Subcutaneous adipose tissue (tissue), 4 donors: ENCODE measurements around the gene RASD2. TPM values are rescaled to one million over a fixed set of nuclear protein-coding genes. Genes with fewer than 3 reads are reported as not detected.

Experiments
- total RNA-seq, 4 donors: library from RNA; depleted of rRNA; stranded (reverse); fragments of >200 nt; gene quantifications; one replicate each; pipeline ENCODE4 v1.1.0, GENCODE V29; 2016
- TF ChIP-seq, protein P1 (sequence below): fragments of 450-650 bp; IDR thresholded peaks from one replicate; pipeline ENCODE4 v1.5.1; 2016; ENCODE audit warnings: low read depth, mild to moderate bottlenecking, control low read depth, antibody characterized with exemption, moderate library complexity

Gene RASD2
- total RNA-seq, 4 donors from 2014 or later = 0.16 to 1.9 (median 0.31) TPM

DNA sequence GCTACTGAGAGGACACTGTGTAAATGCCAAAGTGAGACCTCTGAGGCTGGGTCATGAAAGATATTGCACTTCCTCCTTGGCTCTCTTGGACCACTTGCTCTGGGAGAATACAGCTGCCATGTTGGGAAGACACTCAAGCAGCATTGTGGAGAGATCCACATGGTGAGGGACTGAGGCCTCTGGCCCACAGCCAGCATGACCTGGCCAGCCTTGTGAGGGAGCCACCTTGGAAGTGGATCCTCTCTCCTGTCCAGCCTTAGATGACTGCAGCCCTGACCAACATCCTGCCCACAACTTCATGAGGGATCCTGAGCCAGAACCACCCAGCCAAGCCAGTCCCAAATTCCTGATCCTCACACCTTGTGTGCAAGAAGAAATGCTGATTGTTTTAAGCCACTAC lies 46.1 kb downstream of the RASD2 start:
- TF ChIP-seq, protein P1, sequence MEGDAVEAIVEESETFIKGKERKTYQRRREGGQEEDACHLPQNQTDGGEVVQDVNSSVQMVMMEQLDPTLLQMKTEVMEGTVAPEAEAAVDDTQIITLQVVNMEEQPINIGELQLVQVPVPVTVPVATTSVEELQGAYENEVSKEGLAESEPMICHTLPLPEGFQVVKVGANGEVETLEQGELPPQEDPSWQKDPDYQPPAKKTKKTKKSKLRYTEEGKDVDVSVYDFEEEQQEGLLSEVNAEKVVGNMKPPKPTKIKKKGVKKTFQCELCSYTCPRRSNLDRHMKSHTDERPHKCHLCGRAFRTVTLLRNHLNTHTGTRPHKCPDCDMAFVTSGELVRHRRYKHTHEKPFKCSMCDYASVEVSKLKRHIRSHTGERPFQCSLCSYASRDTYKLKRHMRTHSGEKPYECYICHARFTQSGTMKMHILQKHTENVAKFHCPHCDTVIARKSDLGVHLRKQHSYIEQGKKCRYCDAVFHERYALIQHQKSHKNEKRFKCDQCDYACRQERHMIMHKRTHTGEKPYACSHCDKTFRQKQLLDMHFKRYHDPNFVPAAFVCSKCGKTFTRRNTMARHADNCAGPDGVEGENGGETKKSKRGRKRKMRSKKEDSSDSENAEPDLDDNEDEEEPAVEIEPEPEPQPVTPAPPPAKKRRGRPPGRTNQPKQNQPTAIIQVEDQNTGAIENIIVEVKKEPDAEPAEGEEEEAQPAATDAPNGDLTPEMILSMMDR = no peak

DNA sequence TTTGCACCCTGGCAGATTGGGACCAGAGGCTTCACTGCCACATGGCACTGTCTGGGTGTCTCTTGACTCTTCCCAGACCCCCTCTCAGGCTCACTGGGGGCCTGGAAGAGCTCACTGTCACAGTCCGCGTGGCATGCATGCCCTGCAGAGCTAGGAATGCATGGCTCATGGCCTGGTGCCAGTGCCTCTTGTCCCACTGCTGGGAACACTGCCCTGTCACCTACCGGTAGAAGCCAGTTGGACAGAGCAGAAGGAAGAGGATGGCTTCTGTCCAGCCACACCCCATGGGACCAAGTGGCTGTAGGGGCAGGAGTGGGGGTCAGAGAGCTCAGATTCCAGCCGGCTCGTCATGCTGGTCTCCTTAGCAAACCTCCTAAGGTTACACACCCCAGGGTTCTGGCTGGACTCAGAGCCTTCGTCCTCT lies 46.8 kb downstream of the RASD2 start:
- TF ChIP-seq, protein P1 = no peak

DNA sequence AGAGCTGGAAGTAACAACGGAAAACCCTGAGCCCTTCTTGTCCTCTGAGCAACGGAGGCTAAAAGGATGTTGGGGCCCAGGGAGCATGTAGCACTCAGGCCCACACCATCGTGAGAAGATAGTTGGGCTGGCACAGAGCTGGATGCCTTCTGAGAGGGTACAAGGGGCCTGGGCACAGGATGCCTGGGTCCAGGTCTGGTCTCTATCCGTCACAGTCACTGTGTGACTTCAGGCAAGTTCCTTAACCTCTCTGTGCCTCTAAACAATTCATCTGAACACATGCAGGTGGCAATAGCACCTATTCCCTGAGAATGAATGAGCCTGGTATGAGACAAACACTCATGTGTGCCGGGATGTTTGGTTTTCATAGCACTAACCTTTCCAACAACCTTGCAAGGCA lies 47.3 kb downstream of the RASD2 start:
- TF ChIP-seq, protein P1 = no peak

DNA sequence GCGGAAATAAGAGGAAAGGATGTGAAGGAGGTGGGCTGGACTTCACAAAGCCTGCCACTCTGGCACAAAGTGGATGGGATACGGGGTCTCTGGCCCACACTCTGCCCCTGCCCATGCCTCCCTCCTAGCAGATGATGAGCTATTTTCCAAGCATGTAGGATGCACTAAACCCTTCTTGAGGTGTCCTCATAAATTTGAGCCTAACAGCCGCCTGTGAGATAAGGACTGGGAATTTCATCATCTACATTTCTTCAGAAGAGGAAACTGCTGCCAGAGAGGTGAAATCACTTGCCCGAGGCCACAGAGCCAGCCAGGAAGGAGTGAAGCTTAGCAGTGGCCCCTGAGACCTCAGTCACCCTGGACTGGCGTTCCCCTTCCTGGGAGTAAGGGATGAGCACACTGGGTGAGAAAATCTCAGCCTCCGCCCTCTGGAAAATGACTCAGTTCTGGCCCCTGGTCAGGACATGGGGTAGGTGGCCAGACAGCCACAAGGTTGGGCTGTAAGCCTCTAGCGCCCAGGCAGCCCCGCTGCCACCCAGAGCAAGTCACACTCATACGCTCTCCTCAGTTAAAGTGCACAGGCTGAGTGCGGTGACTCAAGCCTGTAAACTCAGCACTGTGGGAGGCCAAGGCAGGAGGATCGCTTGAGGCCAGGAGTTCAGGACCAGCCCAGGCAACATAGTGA lies 48.6 kb downstream of the RASD2 start:
- TF ChIP-seq, protein P1 = no peak

DNA sequence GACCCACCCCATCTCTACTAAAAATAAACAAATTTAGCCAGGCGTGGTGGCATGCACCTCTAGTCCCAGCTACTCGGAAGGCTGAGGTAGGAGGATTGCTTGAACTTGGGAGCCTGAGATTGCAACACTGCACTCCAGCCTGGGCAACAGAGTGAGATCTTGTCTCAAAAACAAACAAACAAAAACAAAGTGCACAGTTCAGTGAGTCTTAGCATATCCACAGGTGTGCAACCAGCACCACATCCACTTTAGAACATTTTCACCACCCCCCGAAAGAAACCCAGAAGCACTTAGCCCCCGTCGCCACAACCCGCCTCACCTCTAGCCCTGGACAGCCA lies 49.1 kb downstream of the RASD2 start:
- TF ChIP-seq, protein P1 = no peak

DNA sequence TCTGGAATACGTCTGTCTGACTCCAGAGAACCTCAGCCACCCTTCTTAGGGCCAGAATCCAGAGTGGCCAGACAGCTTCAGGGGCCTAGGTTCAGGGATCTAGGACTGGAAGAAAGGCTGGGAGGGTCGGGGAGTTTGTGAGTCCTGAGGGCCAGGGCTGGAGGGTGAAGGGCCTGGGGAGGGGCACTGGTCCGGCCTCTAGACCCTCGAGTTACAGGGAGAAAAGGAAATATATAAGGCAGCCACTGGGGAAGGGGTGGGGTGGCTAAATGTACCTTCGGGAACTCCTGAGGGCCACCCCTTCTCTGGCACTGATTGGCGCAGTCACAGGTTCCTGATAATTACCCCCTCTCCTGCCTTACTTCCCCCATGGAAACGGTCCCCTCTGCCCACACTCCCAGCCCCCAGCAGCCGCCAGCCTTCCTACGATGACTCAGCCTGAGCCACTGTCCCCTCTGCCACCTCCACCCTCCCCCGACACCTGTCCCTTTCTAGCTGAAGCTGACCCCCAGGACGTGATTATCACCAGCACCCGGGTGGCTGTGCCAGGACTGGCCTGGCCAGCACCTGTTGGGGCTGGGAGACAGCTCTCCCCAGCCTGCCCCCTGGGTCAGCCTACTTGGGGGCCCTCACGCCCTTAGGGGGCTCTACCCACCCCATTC lies 50.1 kb downstream of the RASD2 start:
- TF ChIP-seq, protein P1 = no peak

DNA sequence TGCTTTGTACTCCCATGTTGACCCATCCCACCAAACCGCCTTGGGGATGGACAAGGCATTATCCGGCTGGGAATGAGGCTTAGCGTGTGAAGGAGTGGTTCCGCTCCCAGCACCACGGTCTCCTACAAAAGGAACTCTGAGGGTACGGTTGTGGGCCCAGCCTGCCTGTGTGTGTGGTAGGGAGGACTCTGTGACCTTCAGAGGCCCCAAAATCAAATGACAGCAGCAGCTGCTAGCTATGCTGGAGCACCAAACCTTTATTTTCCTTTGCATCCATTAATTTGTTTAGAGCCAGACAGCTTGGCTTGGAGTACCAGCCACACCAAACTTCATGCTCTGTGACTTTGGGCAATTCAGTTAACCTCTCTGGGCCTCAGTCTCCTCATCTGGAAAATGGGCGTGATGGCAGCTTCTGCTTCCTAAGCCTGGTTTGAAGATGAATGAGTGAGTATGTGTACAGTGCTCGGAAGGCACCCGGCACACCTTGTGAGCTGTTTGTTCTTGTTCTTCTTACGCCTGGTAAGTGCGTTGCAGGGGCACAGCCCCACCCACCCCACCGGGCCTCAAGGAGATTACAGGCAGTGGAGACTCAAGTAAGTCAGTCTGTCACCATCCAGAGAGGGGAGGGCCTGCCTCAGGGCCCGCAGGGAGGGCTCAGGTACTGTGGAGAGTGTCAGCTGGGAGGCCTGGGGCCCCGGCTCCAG lies 51.2 kb downstream of the RASD2 start:
- TF ChIP-seq, protein P1 = no peak
